ENCODE measurements around the gene OR6S1.

The OR6S1 gene

GRCh38 chr14:20659336-20659735, 17.8 kb upstream of the OR6S1 start:
- no peak for TF ChIP-seq CTCF (IDR thresholded peaks at IDR 0.05; ENCODE audit: low read depth, low read length, missing control alignments)
- no peak overlapping the region for H3K4me3 ChIP-seq (replicated peaks; ENCODE audit: low read depth, low read length)
- no peak for DNase-seq (ENCODE audit: extremely low read depth, low read depth)

- TF ChIP-seq CTCF (IDR thresholded peaks at IDR 0.05; ENCODE audit: low read depth, low read length, missing control alignments): no peak
- no peak overlapping the region for H3K4me3 ChIP-seq (replicated peaks; ENCODE audit: low read depth, low read length)
- no peak for DNase-seq (ENCODE audit: extremely low read depth, low read depth)
These were observed 16.8 kb upstream of the OR6S1 start for GRCh38 chr14:20658246-20658645.

GRCh38 chr14:20657216-20658211, 16.0 kb upstream of the OR6S1 start:
- H3K4me3 ChIP-seq (replicated peaks; ENCODE audit: low read depth, low read length): no peak overlapping the region
- DNase-seq (ENCODE audit: extremely low read depth, low read depth): no peak
- TF ChIP-seq CTCF (IDR thresholded peaks at IDR 0.05; ENCODE audit: low read depth, low read length, missing control alignments): no peak

GRCh38 chr14:20656274-20656673, 14.8 kb upstream of the OR6S1 start:
- H3K4me3 ChIP-seq (replicated peaks; ENCODE audit: low read depth, low read length): no peak overlapping the region
- DNase-seq (ENCODE audit: extremely low read depth, low read depth): no peak
- TF ChIP-seq CTCF (IDR thresholded peaks at IDR 0.05; ENCODE audit: low read depth, low read length, missing control alignments): no peak

GRCh38 chr14:20655851-20656250, 14.4 kb upstream of the OR6S1 start:
- no peak for TF ChIP-seq CTCF (IDR thresholded peaks at IDR 0.05; ENCODE audit: low read depth, low read length, missing control alignments)
- no peak overlapping the region for H3K4me3 ChIP-seq (replicated peaks; ENCODE audit: low read depth, low read length)
- no peak for DNase-seq (ENCODE audit: extremely low read depth, low read depth)

GRCh38 chr14:20652996-20653975, 11.8 kb upstream of the OR6S1 start:
- peak overlapping the region; percentile 38 for H3K4me3 ChIP-seq (replicated peaks; ENCODE audit: low read depth, low read length)
- no peak for TF ChIP-seq CTCF (IDR thresholded peaks at IDR 0.05; ENCODE audit: low read depth, low read length, missing control alignments)
- peak; percentile 84 for DNase-seq (ENCODE audit: extremely low read depth, low read depth)
